HepG2 (cell line): ENCODE data around the gene SLC27A1. TPM values are rescaled to one million over a fixed set of nuclear protein-coding genes. Genes with fewer than 3 reads are reported as not detected.

ENCODE experiments used
- ATAC-seq: fragments of 200-7000 bp; cut with Tn5 transposase; 3 replicates; pipeline ENCODE4 v1.9.1; 2020; ENCODE audit warnings: mild to moderate bottlenecking, moderate library complexity
- BruUV-seq: library from RNA; stranded (reverse); fragments of 400-500 nt; replicated peaks from 2 replicates; lab custom pipeline; 2021; lab: Mats Ljungman, UMichigan
- CTCF ChIA-PET: fragments of 300-600 bp; formaldehyde crosslinking; extraction: SDS; loops from one replicate; lab custom pipeline; 2021; ENCODE audit warnings: low total read pairs, inconsistent platforms, low intra/inter-chr PET ratio; lab: Yijun Ruan, JAX
- POLR2A ChIA-PET: fragments of 350-600 bp; sonication (Branson Sonifier 250); formaldehyde crosslinking; loops from one replicate; lab custom pipeline; 2020; ENCODE audit warnings: antibody characterized with exemption, inconsistent platforms; lab: Yijun Ruan, JAX
- DNase-seq: peaks from one replicate; pipeline ENCODE4 v3.0.0-alpha.2; 2015; ENCODE audit warnings: low spot score
- FAIRE-seq: peaks from 3 replicates; lab custom pipeline; 2011; peaks lifted over from hg19 to GRCh38; lab: Jason Lieb, UNC
- H2AFZ ChIP-seq: one replicate; pipeline ENCODE4 v1.6.1; 2011; ENCODE audit warnings: low read length, inconsistent platforms
- H3K27ac ChIP-seq: fragments of 300-600 bp; 3 replicates; pipeline ENCODE4 v1.8.0; 2011; ENCODE audit warnings: mixed run types, mild to moderate bottlenecking, mixed read lengths, low read length, inconsistent platforms; ENCODE audit not compliant: insufficient read depth; ENCODE audit errors: extremely low read length
- H3K27me3 ChIP-seq, 2 experiments: fragments of 200-600 bp in 1 of 2; 2 replicates in 1 of 2; 3 replicates in 1 of 2; pipeline versions ENCODE4 v1.6.0 to v1.8.0; 2011; ENCODE audit warnings: low read length in 2 of 2, mild to moderate bottlenecking in 2 of 2, moderate library complexity in 2 of 2, inconsistent platforms in 1 of 2; ENCODE audit not compliant: insufficient read depth in 2 of 2, control insufficient read depth in 1 of 2
- H3K36me3 ChIP-seq, 2 experiments: fragments of 200-600 bp in 1 of 2; replicated peaks in 1 of 2; 2 replicates in 1 of 2; 3 replicates in 1 of 2; pipeline versions ENCODE4 v1.5.1 to v1.8.0; 2011; ENCODE audit warnings: low read length in 2 of 2, inconsistent platforms in 1 of 2; ENCODE audit not compliant: insufficient read depth in 2 of 2, control insufficient read depth in 1 of 2
- H3K4me1 ChIP-seq: 2 replicates; pipeline ENCODE4 v1.5.1; 2012; ENCODE audit warnings: low read length, inconsistent platforms; ENCODE audit not compliant: insufficient read depth
- H3K4me2 ChIP-seq: 2 replicates; pipeline ENCODE4 v1.6.0; 2011; ENCODE audit warnings: low read depth, low read length, inconsistent platforms
- H3K4me3 ChIP-seq, 3 experiments: fragments of 200-600 bp in 1 of 3; sonication (generic), shearing (Covaris generic) in 1 of 3; replicated peaks in 1 of 3; 2 replicates each; pipeline ENCODE4 v1.5.1; 2011 to 2016; ENCODE audit warnings: low read length in 3 of 3, inconsistent platforms in 2 of 3, low read depth in 2 of 3, mild to moderate bottlenecking in 2 of 3, control low read depth in 1 of 3, mixed read lengths in 1 of 3; ENCODE audit not compliant: insufficient read depth in 1 of 3
- H3K79me2 ChIP-seq: one replicate; pipeline ENCODE4 v1.6.1; 2011; ENCODE audit warnings: low read length, inconsistent platforms; ENCODE audit not compliant: insufficient read depth
- H3K9ac ChIP-seq: 2 replicates; pipeline ENCODE4 v1.6.0; 2011; ENCODE audit warnings: mild to moderate bottlenecking, low read depth, low read length, inconsistent platforms; ENCODE audit not compliant: insufficient read depth
- H3K9me3 ChIP-seq: 2 replicates; pipeline ENCODE4 v1.5.1; 2012; ENCODE audit warnings: mild to moderate bottlenecking, low read length
- H4K20me1 ChIP-seq: 2 replicates; pipeline ENCODE4 v1.6.0; 2011; ENCODE audit warnings: inconsistent platforms, mild to moderate bottlenecking, low read length, moderate library complexity; ENCODE audit not compliant: insufficient read depth
- ARID5B ChIP-seq: IDR thresholded peaks from 2 replicates; pipeline ENCODE4 v1.4.0; 2020; ENCODE audit warnings: mild to moderate bottlenecking, missing genetic modification reagents
- ETV5 ChIP-seq: IDR thresholded peaks from 2 replicates; pipeline ENCODE4 v1.6.1; 2018; ENCODE audit warnings: missing biosample characterization, missing genetic modification reagents, inconsistent platforms, borderline replicate concordance
- FOXA1 ChIP-seq, 2 experiments: fragments of 450-650 bp in 1 of 2; sonication (generic) in 1 of 2; formaldehyde crosslinking in 1 of 2; IDR thresholded peaks; 2 replicates each; pipeline versions ENCODE4 v1.4.0 to v1.6.1; 2016 to 2020; ENCODE audit warnings: missing genetic modification reagents in 1 of 2
- GABPA ChIP-seq, 2 experiments: IDR thresholded peaks; 2 replicates each; pipeline ENCODE4 v1.6.1; 2011 to 2016; ENCODE audit warnings: low read depth in 2 of 2, low read length in 1 of 2, missing biosample characterization in 1 of 2, missing genetic modification characterization in 1 of 2
- GABPB1 ChIP-seq: IDR thresholded peaks from 2 replicates; pipeline ENCODE4 v1.6.1; 2016; ENCODE audit warnings: mild to moderate bottlenecking, missing genetic modification reagents, moderate library complexity, missing compliant biosample characterization
- HOXA3 ChIP-seq: sonication (generic); formaldehyde crosslinking; IDR thresholded peaks from 2 replicates; pipeline ENCODE4 v1.5.0; 2020; ENCODE audit warnings: missing genetic modification reagents
- IRF2 ChIP-seq: IDR thresholded peaks from 2 replicates; pipeline ENCODE4 v1.6.1; 2018; ENCODE audit warnings: missing genetic modification reagents, missing compliant biosample characterization
- PHF20 ChIP-seq: sonication (generic); formaldehyde crosslinking; IDR thresholded peaks from 2 replicates; pipeline ENCODE4 v1.5.0; 2020; ENCODE audit warnings: mild to moderate bottlenecking, missing genetic modification reagents
- ZBTB38 ChIP-seq: sonication (generic); formaldehyde crosslinking; IDR thresholded peaks from 2 replicates; pipeline ENCODE4 v1.5.1; 2020; ENCODE audit warnings: mild to moderate bottlenecking, missing genetic modification reagents
- ZNF687 ChIP-seq: sonication (generic); formaldehyde crosslinking; IDR thresholded peaks from 2 replicates; pipeline ENCODE4 v1.5.1; 2020; ENCODE audit warnings: mild to moderate bottlenecking, missing genetic modification reagents, moderate library complexity
- WGBS: methylation state at CpG from one replicate; pipeline ENCODE4 v1.1.6; 2017; ENCODE audit warnings: low lambda C conversion rate; 5-methylcytosine and 5-hydroxymethylcytosine counted together
- in situ Hi-C: cut with HindIII; loops from 2 replicates; pipeline ENCODE4 v1.10.0; 2017; ENCODE audit warnings: low pct_unique_long_range_greater_than_20kb; ENCODE audit not compliant: extremely low pct_ligation_motif_present
- intact Hi-C: fragments of 100-400 bp; cut with micrococcal nuclease; formaldehyde crosslinking; loops from one replicate; pipeline ENCODE4 v1.10.0; 2022; ENCODE audit not compliant: unreplicated experiment
- polyA plus RNA-seq, 8 experiments: library from polyadenylated mRNA; depleted of rRNA in 3 of 8; stranded (reverse) in 7 of 8; unstranded in 1 of 8; fragments of >200 nt; fragmentation: Illumina TruSeq in 4 of 8; extraction: Trizol in 4 of 8; gene quantifications; 2 replicates each; pipeline versions ENCODE4 v1.2.1 to v1.2.3, GENCODE V29; 2011 to 2016; ENCODE audit warnings: low read depth in 4 of 8, missing spikeins in 1 of 8, mixed read lengths in 1 of 8; ENCODE audit not compliant: insufficient read depth in 1 of 8
- total RNA-seq, 5 experiments: library from RNA; depleted of rRNA; stranded (reverse); fragments of >200 nt; fragmentation: Illumina TruSeq; extraction: Trizol; gene quantifications; 2 replicates each; pipeline ENCODE4 v1.2.3, GENCODE V29; 2016; ENCODE audit warnings: low read depth in 1 of 5

SLC27A1 gene
- total and polyA plus RNA-seq, 2 of the 13 experiments (the other 11 are each of a cell fraction or from before 2014, with no cell fraction given), result 4.1 to 8.8 TPM

- no peak for TF ChIP-seq ARID5B (CRISPR knock-in tag)
- TF ChIP-seq, all 625 proteins: peak for 1
Observed at GRCh38 chr19:17520865-17521264, 50.5 kb downstream of the SLC27A1 start (continued).

GRCh38 chr19:17522988-17523872, 52.9 kb downstream of the SLC27A1 start:
- Histone ChIP-seq H3K27me3 (0 out of 5 replicates have a peak, but pooled peaks cover 0 to 1% of the 10 kb centered on the region in 2 experiments), H3K4me1 (peaks cover 20% of the 10 kb centered on the region), H3K36me3 (no peaks in the 10 kb centered on the region), H3K79me2 (no peaks in the 10 kb centered on the region), H3K9ac (no peak overlapping the region), H3K27ac (no peak overlapping the region), H3K9me3 (no peaks in the 10 kb centered on the region), H2AFZ (no peak overlapping the region), H3K4me2 (no peak overlapping the region), H3K4me3 (no peak overlapping the region), H4K20me1 (no peaks in the 10 kb centered on the region)
- 67% methylated on average over 23 of the region's 24 CpGs for WGBS
- POLR2A ChIA-PET, result no interaction called here
- BruUV-seq, result no TSS peak
- DNase-seq (no peak), FAIRE-seq (no peak), ATAC-seq (peak; percentile 30)
- in situ Hi-C loops, result no loop called here
- intact Hi-C loops, result no loop called here
- CTCF ChIA-PET, result no interaction called here
- TF ChIP-seq PHF20 (CRISPR knock-in tag), result 0 out of 2 replicates have a peak, but pooled peaks have one; percentile 24
- TF ChIP-seq HOXA3 (CRISPR knock-in tag), result 0 out of 2 replicates have a peak, but pooled peaks have one; percentile 17
- peak; percentile 48; the same call in 1 of the 2 replicates for TF ChIP-seq ZBTB38 (CRISPR knock-in tag)
- TF ChIP-seq GABPB1 (CRISPR knock-in tag), result peak; percentile 53
- TF ChIP-seq FOXA1 (IDR thresholded peaks at IDR 0.05), result no peak
- 0 out of 2 replicates have a peak, but pooled peaks have one; percentile 20 for TF ChIP-seq FOXA1 (CRISPR knock-in tag; IDR thresholded peaks at IDR 0.05)
- no peak for TF ChIP-seq IRF2 (CRISPR knock-in tag)
- TF ChIP-seq ETV5 (CRISPR knock-in tag), result peak; percentile 64; the same call in 1 of the 2 replicates
- no peak for TF ChIP-seq GABPA (IDR thresholded peaks at IDR 0.05; ENCODE audit: low read depth, low read length)
- TF ChIP-seq GABPA (CRISPR knock-in tag; IDR thresholded peaks at IDR 0.05; ENCODE audit: low read depth), result peak; percentile 69; the same call in 1 of the 2 replicates
- peak; percentile 77 for TF ChIP-seq ZNF687 (CRISPR knock-in tag)
